GM20431 (cell line): ENCODE results near the gene GLE1.
"Not testable (repeated sequence)": the region's sequence is repeated elsewhere in the genome, so short reads cannot be mapped to it uniquely, and the experiment has no call there.

Experiments used
- in situ Hi-C: fragments of 300-500 bp; cut with MseI, MboI; formaldehyde crosslinking; loops from one replicate; pipeline ENCODE4 v1.15.0; 2020; ENCODE audit warnings: low sequenced_read_pairs; ENCODE audit not compliant: unreplicated experiment

The GLE1 gene

GRCh38 chr9:128550770-128551656, 46.5 kb downstream of the GLE1 start:
- in situ Hi-C loops, result no loop called here

GRCh38 chr9:128551657-128552152, 47.2 kb downstream of the GLE1 start:
- in situ Hi-C loops, result no loop called here

GRCh38 chr9:128552153-128552743, 47.7 kb downstream of the GLE1 start, which contains the start of gene SPTAN1:
Gene SPTAN1 (plus strand): TSS chr9:128552587. CDS start chr9:128566741, 14,154 bp downstream.
- in situ Hi-C loops, result no loop called here

- in situ Hi-C loops, result no loop called here
These were observed 48.4 kb downstream of the GLE1 start for GRCh38 chr9:128552744-128553440.

- in situ Hi-C loops, result no loop called here
These were observed 49.2 kb downstream of the GLE1 start for GRCh38 chr9:128553728-128554127.

GRCh38 chr9:128554155-128554862, 49.8 kb downstream of the GLE1 start:
- in situ Hi-C loops, result no loop called here

GRCh38 chr9:128555180-128555721, 50.7 kb downstream of the GLE1 start:
- in situ Hi-C loops, result no loop called here

GRCh38 chr9:128556276-128556675, 51.8 kb downstream of the GLE1 start:
- in situ Hi-C loops, result no loop called here

- in situ Hi-C loops, result no loop called here
These were observed 52.6 kb downstream of the GLE1 start for GRCh38 chr9:128556926-128557634.

GRCh38 chr9:128558431-128559310, 54.2 kb downstream of the GLE1 start:
- in situ Hi-C loops, result no loop called here

GRCh38 chr9:128565578-128565977, 61.1 kb downstream of the GLE1 start:
- in situ Hi-C loops, result no loop called here

GRCh38 chr9:128568470-128569078, 64.1 kb downstream of the GLE1 start:
- in situ Hi-C loops, result no loop called here

- in situ Hi-C loops, result no loop called here
These were observed 71.0 kb downstream of the GLE1 start for GRCh38 chr9:128575469-128575868.

- in situ Hi-C loops, result no loop called here
These were observed 71.4 kb downstream of the GLE1 start for GRCh38 chr9:128575916-128576315.

GRCh38 chr9:128577206-128577605, 72.7 kb downstream of the GLE1 start:
- in situ Hi-C loops, result no loop called here

GRCh38 chr9:128579194-128579593, 74.7 kb downstream of the GLE1 start:
- in situ Hi-C loops, result no loop called here

- in situ Hi-C loops, result no loop called here
These were observed 76.2 kb downstream of the GLE1 start for GRCh38 chr9:128580731-128581130.

- in situ Hi-C loops, result not testable (repeated sequence)
These were observed 80.6 kb downstream of the GLE1 start for GRCh38 chr9:128585155-128585554.
